Endometrial microvascular endothelial cells (primary cell): ENCODE measurements around the gene GTPBP3. TPM values are rescaled to one million over a fixed set of nuclear protein-coding genes. Genes with fewer than 3 reads are reported as not detected.

Experiments
- in situ Hi-C: cut with HindIII; loops from 2 replicates; pipeline ENCODE4 v1.10.0; 2017; ENCODE audit warnings: low sequenced_read_pairs, low pct_unique_long_range_greater_than_20kb; ENCODE audit errors: inconsistent ontology term
- total RNA-seq: library from RNA; depleted of rRNA; stranded (reverse); fragments of >200 nt; gene quantifications from one replicate; pipeline ENCODE4 v1.2.3, GENCODE V29; 2015; ENCODE audit errors: inconsistent ontology term

The GTPBP3 gene
- total RNA-seq, 1 donor from 2014 or later: 36.8 TPM

- in situ Hi-C loops: no loop called here
Observed at GRCh38 chr19:17325881-17326594, 11.3 kb upstream of the GTPBP3 start.

GRCh38 chr19:17326595-17326966 is 10.8 kb upstream of the GTPBP3 start:
- in situ Hi-C loops: no loop called here

GRCh38 chr19:17327068-17327653 is 10.2 kb upstream of the GTPBP3 start:
- in situ Hi-C loops: no loop called here

GRCh38 chr19:17327654-17328516 is 9.5 kb upstream of the GTPBP3 start:
- in situ Hi-C loops: no loop called here

- in situ Hi-C loops: no loop called here
Observed at GRCh38 chr19:17328517-17329365, 8.6 kb upstream of the GTPBP3 start.

- in situ Hi-C loops: no loop called here
Observed at GRCh38 chr19:17329366-17330261, 7.7 kb upstream of the GTPBP3 start.

GRCh38 chr19:17330262-17331044 is 6.9 kb upstream of the GTPBP3 start:
- in situ Hi-C loops: no loop called here

GRCh38 chr19:17331045-17331558 is 6.3 kb upstream of the GTPBP3 start:
- in situ Hi-C loops: no loop called here

- in situ Hi-C loops: no loop called here
Observed at GRCh38 chr19:17332360-17332676, 5.0 kb upstream of the GTPBP3 start.

GRCh38 chr19:17332677-17333581 is 4.4 kb upstream of the GTPBP3 start:
- in situ Hi-C loops: no loop called here

GRCh38 chr19:17333611-17334413 is 3.5 kb upstream of the GTPBP3 start:
- in situ Hi-C loops: no loop called here

- in situ Hi-C loops: no loop called here
Observed at GRCh38 chr19:17334414-17335409, 2.6 kb upstream of the GTPBP3 start, which contains the start of gene ANO8. TSS of gene ANO8 (minus strand) at chr19:17334855. CDS start at chr19:17334670, 185 bp downstream.

GRCh38 chr19:17335575-17335974 is 1.8 kb upstream of the GTPBP3 start:
- in situ Hi-C loops: no loop called here

GRCh38 chr19:17337675-17338432 is 501 bp downstream of the GTPBP3 start:
- in situ Hi-C loops: no loop called here
